K562 (cell line): ENCODE measurements around the gene CLSTN2. TPM values are rescaled to one million over a fixed set of nuclear protein-coding genes. Genes with fewer than 3 reads are reported as not detected.
A peak's percentile ranks its signal among the peaks of the same experiment; 100 is the strongest.

Source experiments
- ATAC-seq: fragments of 200-7000 bp; cut with Tn5 transposase; 3 replicates; pipeline ENCODE4 v1.9.1; 2020; ENCODE audit warnings: moderate library complexity
- BruUV-seq: library from RNA; stranded (reverse); fragments of 400-500 nt; replicated peaks from 2 replicates; lab custom pipeline; 2021; lab: Mats Ljungman, UMichigan
- CTCF ChIA-PET: fragments of 300-600 bp; formaldehyde crosslinking; extraction: SDS; loops from one replicate; lab custom pipeline; 2021; ENCODE audit warnings: low intra/inter-chr PET ratio; lab: Yijun Ruan, JAX
- POLR2A ChIA-PET: fragments of 300-600, 350-650 bp; sonication (Branson Sonifier 250); formaldehyde crosslinking; extraction: SDS; loops from one replicate; lab custom pipeline; 2021; ENCODE audit warnings: antibody characterized with exemption, inconsistent platforms; lab: Yijun Ruan, JAX
- DNase-seq, 4 experiments: peaks; one replicate each; pipeline versions ENCODE4 v3.0.0 to v3.0.0-alpha.2; 2011 to 2018; ENCODE audit warnings: low spot score in 3 of 4, mixed read lengths in 3 of 4; ENCODE audit errors: extremely low read depth in 1 of 4
- FAIRE-seq: peaks from 2 replicates; lab custom pipeline; 2011; peaks lifted over from hg19 to GRCh38; lab: Jason Lieb, UNC
- H2AFZ ChIP-seq: 2 replicates; pipeline ENCODE4 v1.6.0; 2011; ENCODE audit warnings: low read depth, low read length, control low read depth, inconsistent platforms
- H3K27ac ChIP-seq: fragments of 200-600 bp; 3 replicates; pipeline ENCODE4 v1.8.0; 2011; ENCODE audit warnings: low read depth, mild to moderate bottlenecking, control low read depth, inconsistent platforms, low read length, moderate library complexity, mixed read lengths; ENCODE audit errors: extremely low read depth
- H3K27me3 ChIP-seq, 2 experiments: fragments of 300-600 bp in 1 of 2; 2 replicates in 1 of 2; 3 replicates in 1 of 2; pipeline versions ENCODE4 v1.6.0 to v1.8.0; 2011; ENCODE audit warnings: inconsistent platforms in 2 of 2, low read length in 2 of 2, mild to moderate bottlenecking in 1 of 2, mixed read lengths in 1 of 2, moderate library complexity in 1 of 2; ENCODE audit not compliant: control insufficient read depth in 2 of 2, insufficient read depth in 2 of 2
- H3K36me3 ChIP-seq: fragments of 300-600 bp; 3 replicates; pipeline ENCODE4 v1.8.0; 2011; ENCODE audit warnings: mild to moderate bottlenecking, low read length, inconsistent platforms; ENCODE audit not compliant: control insufficient read depth, insufficient read depth
- H3K4me1 ChIP-seq, 2 experiments: fragments of 200-600 bp in 1 of 2; replicated peaks in 1 of 2; 2 replicates in 1 of 2; 3 replicates in 1 of 2; pipeline versions ENCODE4 v1.5.1 to v1.8.0; 2011; ENCODE audit warnings: inconsistent platforms in 2 of 2, low read length in 2 of 2, mild to moderate bottlenecking in 1 of 2, mixed read lengths in 1 of 2, moderate library complexity in 1 of 2; ENCODE audit not compliant: control insufficient read depth in 2 of 2, insufficient read depth in 2 of 2
- H3K4me2 ChIP-seq: 2 replicates; pipeline ENCODE4 v1.6.1; 2011; ENCODE audit warnings: low read length, control low read depth, inconsistent platforms, mixed read lengths; ENCODE audit not compliant: insufficient read depth
- H3K4me3 ChIP-seq: fragments of 200-600 bp; sonication (generic), shearing (Covaris generic); 2 replicates; pipeline ENCODE4 v1.5.1; 2016; ENCODE audit warnings: control low read depth, inconsistent platforms
- H3K79me2 ChIP-seq: fragments of 200-600 bp; 3 replicates; pipeline ENCODE4 v1.8.0; 2011; ENCODE audit warnings: low read length, inconsistent platforms; ENCODE audit not compliant: control insufficient read depth, insufficient read depth
- H3K9ac ChIP-seq, 2 experiments: 2 replicates each; pipeline versions ENCODE4 v1.6.0 to v1.6.1; 2011; ENCODE audit warnings: low read depth in 2 of 2, low read length in 2 of 2, control low read depth in 1 of 2, inconsistent platforms in 1 of 2, mild to moderate bottlenecking in 1 of 2, mixed read lengths in 1 of 2; ENCODE audit not compliant: insufficient read depth in 1 of 2
- H3K9me1 ChIP-seq: one replicate; pipeline ENCODE4 v1.6.0; 2011; ENCODE audit warnings: inconsistent platforms, mild to moderate bottlenecking, low read length, moderate library complexity; ENCODE audit not compliant: control insufficient read depth, insufficient read depth
- H3K9me3 ChIP-seq: replicated peaks from 2 replicates; pipeline ENCODE4 v1.5.1; 2011; ENCODE audit warnings: low read depth, low read length, inconsistent platforms; ENCODE audit not compliant: control insufficient read depth, insufficient read depth
- H4K20me1 ChIP-seq: replicated peaks from 2 replicates; pipeline ENCODE4 v1.6.1; 2011; ENCODE audit warnings: low read length, inconsistent platforms, mixed read lengths; ENCODE audit not compliant: control insufficient read depth, insufficient read depth
- CBX2 ChIP-seq: fragments of 200-600 bp; sonication (generic); IDR thresholded peaks from one replicate; pipeline ENCODE4 v1.6.1; 2012; ENCODE audit warnings: mild to moderate bottlenecking, low read length, inconsistent platforms; ENCODE audit not compliant: insufficient read depth, poor library complexity, severe bottlenecking
- CTCFL ChIP-seq: IDR thresholded peaks from 2 replicates; pipeline ENCODE4 v1.6.1; 2011; ENCODE audit warnings: borderline replicate concordance, low read depth, mild to moderate bottlenecking, moderate library complexity, low read length; ENCODE audit not compliant: insufficient read depth, poor library complexity, severe bottlenecking
- HDAC2 ChIP-seq: fragments of 450-650 bp; IDR thresholded peaks from 2 replicates; pipeline ENCODE4 v1.6.1; 2016; ENCODE audit warnings: mild to moderate bottlenecking
- KAT7 ChIP-seq: sonication (generic); formaldehyde crosslinking; IDR thresholded peaks from 2 replicates; pipeline ENCODE4 v1.8.0; 2022; ENCODE audit warnings: missing genetic modification reagents, mild to moderate bottlenecking, borderline replicate concordance
- MCM2 ChIP-seq: fragments of 450-650 bp; IDR thresholded peaks from 2 replicates; pipeline ENCODE4 v1.6.1; 2017; ENCODE audit warnings: low read depth, mild to moderate bottlenecking
- MEF2D ChIP-seq: conservative IDR thresholded peaks from 2 replicates; pipeline ENCODE4 v1.6.1; 2016; ENCODE audit warnings: low read depth, missing genetic modification characterization, missing compliant biosample characterization
- NFIC ChIP-seq: fragments of 450-650 bp; IDR thresholded peaks from 2 replicates; pipeline ENCODE4 v1.6.1; 2017; ENCODE audit warnings: mild to moderate bottlenecking, inconsistent platforms
- PKNOX1 ChIP-seq: fragments of 450-650 bp; IDR thresholded peaks from 2 replicates; pipeline ENCODE4 v1.6.1; 2016
- RBM39 ChIP-seq: fragments of 200-400 bp; formaldehyde crosslinking; optimal IDR thresholded peaks from 2 replicates; pipeline ENCODE3; 2018; ENCODE audit warnings: low read depth, low read length
- STAT5A ChIP-seq: IDR thresholded peaks from 2 replicates; pipeline ENCODE4 v1.6.1; 2012; ENCODE audit warnings: low read length, inconsistent platforms, borderline replicate concordance
- XRCC4 ChIP-seq: IDR thresholded peaks from one replicate; pipeline ENCODE4 v1.6.1; 2011; ENCODE audit not compliant: insufficient read depth, insufficient read length; ENCODE audit errors: extremely low read depth
- YY1 ChIP-seq, 3 experiments: IDR thresholded peaks; 2 replicates each; pipeline ENCODE4 v1.6.1; 2011; ENCODE audit warnings: low read length in 2 of 3, mild to moderate bottlenecking in 2 of 3, moderate library complexity in 2 of 3, borderline replicate concordance in 1 of 3, control low read depth in 1 of 3, low read depth in 1 of 3; ENCODE audit not compliant: insufficient read depth in 3 of 3, insufficient replicate concordance in 2 of 3, control insufficient read depth in 1 of 3, insufficient read length in 1 of 3; ENCODE audit errors: extremely low read depth in 1 of 3
- WGBS: fragments of 100-300 bp; shearing (Covaris generic); methylation state at CpG from one replicate; pipeline ENCODE4 v1.1.6; 2016; ENCODE audit warnings: low coverage, mixed read lengths; ENCODE audit not compliant: insufficient coverage; ENCODE audit errors: missing lambda C conversion rate; 5-methylcytosine and 5-hydroxymethylcytosine counted together
- in situ Hi-C: fragments of 300-500 bp; cut with MboI; formaldehyde crosslinking; loops from 4 replicates; pipeline ENCODE4 v1.15.0; 2018; ENCODE audit warnings: inconsistent platforms, mixed read lengths
- intact Hi-C: fragments of 100-400 bp; cut with micrococcal nuclease; formaldehyde crosslinking; loops from 2 replicates; pipeline ENCODE4 v1.14.2; 2022
- polyA plus RNA-seq, 8 experiments: library from polyadenylated mRNA; depleted of rRNA in 4 of 8; stranded (reverse) in 5 of 8; unstranded in 3 of 8; fragments of >200 nt; fragmentation: Nextera tagmentation in 2 of 8; fragmentation: Illumina TruSeq in 1 of 8; extraction: Ambion mirVana in 2 of 8; extraction: Trizol in 1 of 8; gene quantifications; 2 replicates each; pipeline versions ENCODE4 v1.2.1 to v1.2.3, GENCODE V29; 2011 to 2014; ENCODE audit warnings: inconsistent platforms in 1 of 8, missing spikeins in 1 of 8
- total RNA-seq, 7 experiments: library from RNA; depleted of rRNA in 6 of 7; stranded (reverse); fragments of >200 nt in 6 of 7; fragmentation: Illumina TruSeq in 2 of 7; extraction: Trizol in 2 of 7; gene quantifications; 2 replicates each; pipeline versions ENCODE4 v1.2.1 to v1.2.3, GENCODE V29; 2011 to 2021; ENCODE audit warnings: low replicate concordance in 1 of 7
- TF ChIP-seq, protein P1 (sequence below), 2 experiments: fragments of 450-650 bp in 1 of 2; sonication (generic) in 1 of 2; formaldehyde crosslinking; conservative IDR thresholded peaks; 2 replicates each; pipeline versions ENCODE4 v1.4.0 to v1.8.1; 2020 to 2022; ENCODE audit warnings: mild to moderate bottlenecking in 1 of 2, missing genetic modification reagents in 1 of 2

CLSTN2 gene
- total and polyA plus RNA-seq, 9 of the 15 experiments (the other 6 are each of a cell fraction or from before 2014, with no cell fraction given) = 0.02 to 0.04 (median 0.04) TPM; not detected in 6

GRCh38 chr3:140456974-140457373 is 522.0 kb downstream of the CLSTN2 start:
- Histone ChIP-seq H3K4me1 (no peaks in the 10 kb centered on the region), H2AFZ (no peak overlapping the region), H3K9me1 (no peaks in the 10 kb centered on the region), H3K27me3 (no peaks in the 10 kb centered on the region; a peak in 1 of 5 replicates), H3K9ac (no peak overlapping the region), H3K79me2 (no peaks in the 10 kb centered on the region), H3K27ac (no peak overlapping the region), H3K9me3 (no peaks in the 10 kb centered on the region), H3K36me3 (no peaks in the 10 kb centered on the region), H3K4me3 (no peak overlapping the region), H3K4me2 (no peak overlapping the region), H4K20me1 (no peaks in the 10 kb centered on the region)
- no peak for FAIRE-seq
- TF ChIP-seq RBM39 (no peak), YY1 (IDR thresholded peaks at IDR 0.05; ENCODE audit: borderline replicate concordance in 1 of 3, control insufficient read depth in 1 of 3, extremely low read depth in 1 of 3, insufficient read depth in 3 of 3, insufficient read length in 1 of 3, insufficient replicate concordance in 2 of 3, low read depth in 1 of 3, low read length in 2 of 3) (no peak), PKNOX1 (no peak), MCM2 (no peak), MEF2D (tag) (no peak), STAT5A (no peak), HDAC2 (no peak), XRCC4 (no peak), NFIC (no peak), CBX2 (no peak), KAT7 (CRISPR knock-in tag) (no peak), CTCFL (no peak)
- TF ChIP-seq, protein P1, sequence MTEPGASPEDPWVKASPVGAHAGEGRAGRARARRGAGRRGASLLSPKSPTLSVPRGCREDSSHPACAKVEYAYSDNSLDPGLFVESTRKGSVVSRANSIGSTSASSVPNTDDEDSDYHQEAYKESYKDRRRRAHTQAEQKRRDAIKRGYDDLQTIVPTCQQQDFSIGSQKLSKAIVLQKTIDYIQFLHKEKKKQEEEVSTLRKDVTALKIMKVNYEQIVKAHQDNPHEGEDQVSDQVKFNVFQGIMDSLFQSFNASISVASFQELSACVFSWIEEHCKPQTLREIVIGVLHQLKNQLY (CRISPR knock-in tag; conservative IDR thresholded peaks at IDR 0.05) = no peak
- no peak for DNase-seq
- intact Hi-C loops = no loop called here
- POLR2A ChIA-PET = no interaction called here
- in situ Hi-C loops = no loop called here
- 0% methylated on average over 3 of the region's 3 CpGs for WGBS
- CTCF ChIA-PET = no interaction called here
- peak; percentile 60; the same call in 2 of the 3 replicates for ATAC-seq
- BruUV-seq = no TSS peak
